ENCODE measurements around the gene CIB1.
A peak's percentile ranks its signal among the peaks of the same experiment; 100 is the strongest.
"Not testable (repeated sequence)": the region's sequence is repeated elsewhere in the genome, so short reads cannot be mapped to it uniquely, and the experiment has no call there.

Gene CIB1

GRCh38 chr15:90191344-90191687 lies 42.4 kb downstream of the CIB1 start:
- DNase-seq, result no peak

GRCh38 chr15:90190606-90191343 lies 43.0 kb downstream of the CIB1 start:
- DNase-seq, result no peak

- no peak for DNase-seq
These were observed 43.8 kb downstream of the CIB1 start for GRCh38 chr15:90189781-90190467.

GRCh38 chr15:90188914-90189748 lies 44.6 kb downstream of the CIB1 start:
- no peak for DNase-seq

GRCh38 chr15:90188065-90188464 lies 45.7 kb downstream of the CIB1 start:
- DNase-seq, result not testable (repeated sequence)

GRCh38 chr15:90187257-90187868 lies 46.4 kb downstream of the CIB1 start:
- DNase-seq, result no peak

GRCh38 chr15:90184786-90185704 lies 48.7 kb downstream of the CIB1 start:
- peak; percentile 62 for DNase-seq

GRCh38 chr15:90184119-90184785 lies 49.5 kb downstream of the CIB1 start:
- peak; percentile 32 for DNase-seq

GRCh38 chr15:90181776-90182175 lies 52.0 kb downstream of the CIB1 start:
- DNase-seq, result no peak
